HUES64 (cell line): ENCODE measurements around the gene WDR20.

Experiments
- H3K27ac ChIP-seq: 2 replicates; pipeline ENCODE4 v1.7.0; 2013; ENCODE audit warnings: low read depth, low read length, inconsistent platforms
- H3K27me3 ChIP-seq: 2 replicates; pipeline ENCODE4 v1.6.1; 2013; ENCODE audit warnings: mild to moderate bottlenecking, low read length; ENCODE audit not compliant: insufficient read depth
- H3K36me3 ChIP-seq: 2 replicates; pipeline ENCODE4 v1.6.1; 2013; ENCODE audit warnings: mild to moderate bottlenecking, low read length; ENCODE audit not compliant: insufficient read depth
- H3K4me1 ChIP-seq: 2 replicates; pipeline ENCODE4 v1.6.1; 2013; ENCODE audit warnings: mild to moderate bottlenecking, low read length, moderate library complexity; ENCODE audit not compliant: insufficient read depth
- H3K4me3 ChIP-seq: 2 replicates; pipeline ENCODE4 v1.5.1; 2013; ENCODE audit warnings: mild to moderate bottlenecking, low read length, moderate library complexity
- H3K9ac ChIP-seq: 2 replicates; pipeline ENCODE4 v1.6.1; 2013; ENCODE audit warnings: mild to moderate bottlenecking, low read depth, low read length
- H3K9me3 ChIP-seq: 2 replicates; pipeline ENCODE4 v1.6.1; 2013; ENCODE audit warnings: low read depth, low read length; ENCODE audit not compliant: insufficient read depth
- WGBS: fragments of 150-250, 120-280 bp; methylation state at CpG from one replicate; pipeline ENCODE4 v1.1.7; 2013; ENCODE audit warnings: missing lambda C conversion rate; 5-methylcytosine and 5-hydroxymethylcytosine counted together

Gene WDR20

GRCh38 chr14:102219316-102219715 is 79.6 kb downstream of the WDR20 start:
- Histone ChIP-seq H3K4me3 (no peak overlapping the region), H3K27ac (no peak overlapping the region), H3K9me3 (no peaks in the 10 kb centered on the region), H3K9ac (no peak overlapping the region), H3K36me3 (peaks cover 17% of the 10 kb centered on the region; the same call in 1 of the 2 replicates), H3K4me1 (peaks cover 12% of the 10 kb centered on the region; the same call in 1 of the 2 replicates), H3K27me3 (no peaks in the 10 kb centered on the region)
- 95% methylated on average over 16 of the region's 16 CpGs for WGBS

- H3K4me3 ChIP-seq, result no peak overlapping the region
- H3K36me3 ChIP-seq, result peaks cover 17% of the 10 kb centered on the region; the same call in 1 of the 2 replicates
- H3K27me3 ChIP-seq, result no peaks in the 10 kb centered on the region
- H3K4me1 ChIP-seq, result peaks cover 12% of the 10 kb centered on the region; the same call in 1 of the 2 replicates
- no peak overlapping the region for H3K9ac ChIP-seq
- H3K27ac ChIP-seq, result no peak overlapping the region
- 96% methylated on average over 12 of the region's 12 CpGs for WGBS
- H3K9me3 ChIP-seq, result no peaks in the 10 kb centered on the region
Measured at GRCh38 chr14:102220031-102220430, 80.3 kb downstream of the WDR20 start.

- Histone ChIP-seq H3K9ac (no peak overlapping the region), H3K4me1 (peaks cover 8% of the 10 kb centered on the region; the same call in 1 of the 2 replicates), H3K27me3 (no peaks in the 10 kb centered on the region), H3K4me3 (no peak overlapping the region), H3K9me3 (no peaks in the 10 kb centered on the region), H3K27ac (no peak overlapping the region), H3K36me3 (peaks cover 17% of the 10 kb centered on the region; the same call in 1 of the 2 replicates)
- 72% methylated on average over 6 of the region's 7 CpGs for WGBS
Measured at GRCh38 chr14:102221026-102221425, 81.3 kb downstream of the WDR20 start.

- Histone ChIP-seq H3K27me3 (no peaks in the 10 kb centered on the region), H3K9me3 (no peaks in the 10 kb centered on the region), H3K4me1 (peaks cover 8% of the 10 kb centered on the region; the same call in 1 of the 2 replicates), H3K27ac (no peak overlapping the region), H3K36me3 (peaks cover 17% of the 10 kb centered on the region; the same call in 1 of the 2 replicates), H3K4me3 (no peak overlapping the region), H3K9ac (no peak overlapping the region)
- WGBS, result 95% methylated on average over 13 of the region's 13 CpGs
Measured at GRCh38 chr14:102222009-102222575, 82.4 kb downstream of the WDR20 start.

GRCh38 chr14:102222751-102223150 is 83.1 kb downstream of the WDR20 start:
- Histone ChIP-seq H3K27me3 (no peaks in the 10 kb centered on the region), H3K4me3 (no peak overlapping the region), H3K9me3 (no peaks in the 10 kb centered on the region), H3K9ac (no peak overlapping the region), H3K4me1 (peaks cover 8% of the 10 kb centered on the region; the same call in 1 of the 2 replicates), H3K27ac (no peak overlapping the region), H3K36me3 (peaks cover 17% of the 10 kb centered on the region; the same call in 1 of the 2 replicates)
- whole genome bisulfite sequencing, result 95% methylated on average over 28 of the region's 28 CpGs

- no peaks in the 10 kb centered on the region for H3K27me3 ChIP-seq
- no peak overlapping the region for H3K9ac ChIP-seq
- WGBS, result 95% methylated on average over 6 of the region's 6 CpGs
- H3K4me1 ChIP-seq, result peaks cover 8% of the 10 kb centered on the region; the same call in 1 of the 2 replicates
- no peak overlapping the region for H3K27ac ChIP-seq
- H3K36me3 ChIP-seq, result peaks cover 17% of the 10 kb centered on the region; the same call in 1 of the 2 replicates
- H3K9me3 ChIP-seq, result no peaks in the 10 kb centered on the region
- no peak overlapping the region for H3K4me3 ChIP-seq
Measured at GRCh38 chr14:102223682-102224081, 84.0 kb downstream of the WDR20 start.

GRCh38 chr14:102225386-102225785 is 85.7 kb downstream of the WDR20 start:
- Histone ChIP-seq H3K27ac (no peak overlapping the region), H3K4me1 (peaks cover 8% of the 10 kb centered on the region; the same call in 1 of the 2 replicates), H3K27me3 (no peaks in the 10 kb centered on the region), H3K9me3 (no peaks in the 10 kb centered on the region), H3K4me3 (no peak overlapping the region), H3K36me3 (peaks cover 17% of the 10 kb centered on the region; the same call in 1 of the 2 replicates), H3K9ac (no peak overlapping the region)
- 96% methylated on average over 7 of the region's 7 CpGs for WGBS

GRCh38 chr14:102225936-102226335 is 86.2 kb downstream of the WDR20 start:
- Histone ChIP-seq H3K36me3 (peaks cover 17% of the 10 kb centered on the region; the same call in 1 of the 2 replicates), H3K4me3 (no peak overlapping the region), H3K4me1 (peaks cover 6% of the 10 kb centered on the region; the same call in 1 of the 2 replicates), H3K27ac (no peak overlapping the region), H3K9me3 (no peaks in the 10 kb centered on the region), H3K27me3 (no peaks in the 10 kb centered on the region), H3K9ac (no peak overlapping the region)
- WGBS, result 92% methylated on average over 15 of the region's 15 CpGs

- H3K9me3 ChIP-seq, result no peaks in the 10 kb centered on the region
- H3K27me3 ChIP-seq, result no peaks in the 10 kb centered on the region
- H3K9ac ChIP-seq, result no peak overlapping the region
- H3K27ac ChIP-seq, result no peak overlapping the region
- peaks cover 16% of the 10 kb centered on the region; the same call in 1 of the 2 replicates for H3K36me3 ChIP-seq
- 92% methylated on average over 27 of the region's 27 CpGs for WGBS
- H3K4me3 ChIP-seq, result no peak overlapping the region
- H3K4me1 ChIP-seq, result peaks cover 4% of the 10 kb centered on the region; the same call in 1 of the 2 replicates
Measured at GRCh38 chr14:102226356-102227125, 86.8 kb downstream of the WDR20 start.

- H3K27me3 ChIP-seq, result no peaks in the 10 kb centered on the region
- no peak overlapping the region for H3K27ac ChIP-seq
- no peak overlapping the region for H3K9ac ChIP-seq
- H3K36me3 ChIP-seq, result peaks cover 14% of the 10 kb centered on the region; the same call in 1 of the 2 replicates
- WGBS, result 92% methylated on average over 28 of the region's 28 CpGs
- no peaks in the 10 kb centered on the region for H3K4me1 ChIP-seq
- H3K4me3 ChIP-seq, result no peak overlapping the region
- no peaks in the 10 kb centered on the region for H3K9me3 ChIP-seq
Measured at GRCh38 chr14:102227184-102227964, 87.7 kb downstream of the WDR20 start.
